TTC549 (cell line): ENCODE data around the gene GRIN2A.

Experiments used
- FAIRE-seq: peaks from 2 replicates; lab custom pipeline; 2012; peaks lifted over from hg19 to GRCh38; lab: Jason Lieb, UNC

GRIN2A gene

DNA sequence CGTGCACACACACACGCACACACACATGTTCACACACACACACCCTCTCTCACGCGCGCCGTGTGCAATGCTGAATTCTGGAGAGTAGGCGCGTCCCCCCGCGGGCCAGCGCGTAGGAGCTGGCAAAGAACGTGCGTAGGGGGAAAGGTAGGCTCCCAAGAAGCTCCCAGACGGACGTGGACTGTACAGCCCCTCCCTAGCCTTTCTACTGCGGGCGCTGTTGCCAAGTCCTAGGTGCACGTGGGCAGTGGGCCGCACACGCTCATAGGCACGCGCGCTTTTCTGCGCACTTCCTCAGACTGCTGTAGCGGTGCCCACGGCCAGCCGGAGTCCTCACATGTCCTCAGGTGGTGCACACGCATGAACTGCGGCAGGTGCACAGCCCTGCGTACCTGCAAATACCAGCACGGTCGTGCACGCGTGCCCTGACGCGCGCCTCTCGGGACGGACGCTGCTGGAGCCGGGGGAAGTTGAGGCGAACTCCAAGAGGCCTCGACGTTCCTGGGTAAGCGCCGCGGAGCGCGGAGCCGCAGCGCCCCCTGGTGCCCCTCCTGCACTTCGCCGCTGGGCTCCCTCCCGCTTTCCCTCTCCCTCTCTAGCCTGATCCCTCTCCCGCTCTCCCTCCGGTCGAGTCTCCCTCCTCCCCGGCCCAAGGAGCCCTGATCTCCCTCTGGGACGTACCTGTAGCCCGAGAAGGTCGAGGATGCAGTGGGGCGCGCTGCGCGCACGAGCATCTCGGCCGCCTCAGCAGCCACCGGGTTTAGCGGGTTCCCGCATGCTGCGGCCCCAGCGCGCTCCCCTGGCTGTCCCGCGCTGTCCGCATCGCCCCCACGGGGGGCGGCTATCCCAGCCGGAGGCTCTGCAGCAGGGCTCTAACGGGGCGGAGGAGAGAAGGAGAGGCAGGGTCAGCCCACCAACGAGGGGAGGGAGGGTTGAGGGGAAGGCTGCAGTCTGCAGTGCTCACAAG, 749 bp downstream of the GRIN2A start:
- no peak for FAIRE-seq

DNA sequence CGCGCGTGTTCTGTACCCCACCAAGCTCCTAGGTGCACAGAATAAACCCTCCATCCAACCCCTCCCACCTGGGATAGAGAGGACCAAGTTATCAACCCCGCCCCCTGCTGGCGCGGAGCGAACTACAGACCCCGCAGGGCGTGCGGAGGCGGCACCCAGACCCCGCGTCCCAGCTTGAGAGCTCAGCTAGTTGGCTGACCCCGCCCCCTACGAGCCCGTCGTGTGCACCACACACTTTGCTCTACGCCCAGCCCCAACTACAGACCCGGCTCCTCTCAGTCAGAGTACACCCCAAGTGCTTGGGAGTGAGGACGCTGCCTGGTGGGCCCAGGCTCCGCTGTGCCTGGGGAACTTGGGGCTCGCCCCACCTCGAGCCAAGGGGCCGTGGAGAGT, 1.5 kb downstream of the GRIN2A start:
- FAIRE-seq: no peak

GRCh38 chr16:10180042-10180770, 2.0 kb downstream of the GRIN2A start:
- no peak for FAIRE-seq

DNA sequence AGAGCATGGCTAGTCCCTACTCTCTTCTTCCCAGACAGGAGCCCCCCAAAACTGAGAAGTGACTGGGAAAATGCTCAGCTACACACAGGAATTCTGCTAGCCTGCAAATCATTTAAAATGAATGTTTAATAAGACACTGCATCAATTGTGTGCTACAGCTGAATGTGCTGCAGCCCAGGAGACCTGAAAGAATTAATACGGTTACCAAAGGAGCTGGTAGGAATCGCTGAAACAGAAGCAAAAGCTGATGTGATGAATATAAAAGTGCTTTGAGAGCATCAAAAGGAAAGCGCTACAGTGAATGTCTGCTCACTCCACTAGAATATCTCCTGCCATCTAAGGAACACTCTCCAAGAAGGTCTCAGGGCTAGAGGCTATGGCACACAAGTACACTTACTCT, 3.7 kb downstream of the GRIN2A start:
- no peak for FAIRE-seq

DNA sequence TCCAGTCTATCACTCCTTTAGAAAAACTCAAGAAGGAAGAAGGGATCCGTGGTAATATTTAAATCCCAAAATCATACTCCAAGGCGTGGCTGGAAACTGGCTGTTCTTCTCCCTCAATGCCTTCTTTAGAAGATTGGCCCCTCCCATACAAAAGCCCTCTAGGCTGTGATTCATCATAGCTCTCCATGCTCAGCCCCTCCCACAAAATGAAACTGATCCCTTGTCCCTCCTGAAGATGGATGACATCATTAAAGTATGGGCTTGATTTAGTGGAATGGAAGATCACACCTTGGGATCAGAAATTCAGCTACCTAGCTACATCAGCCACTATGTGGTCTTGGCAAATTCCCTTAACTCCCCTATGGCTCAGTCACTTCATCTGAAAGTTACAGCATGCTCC, 4.1 kb downstream of the GRIN2A start:
- FAIRE-seq: no peak

GRCh38 chr16:10172848-10173655, 9.2 kb downstream of the GRIN2A start:
- FAIRE-seq: no peak

- FAIRE-seq: no peak
Measured at GRCh38 chr16:10171221-10171620, 11.0 kb downstream of the GRIN2A start.

GRCh38 chr16:10169904-10170410, 12.3 kb downstream of the GRIN2A start:
- FAIRE-seq: no peak

- FAIRE-seq: no peak
Measured at GRCh38 chr16:10169031-10169430, 13.2 kb downstream of the GRIN2A start.

DNA sequence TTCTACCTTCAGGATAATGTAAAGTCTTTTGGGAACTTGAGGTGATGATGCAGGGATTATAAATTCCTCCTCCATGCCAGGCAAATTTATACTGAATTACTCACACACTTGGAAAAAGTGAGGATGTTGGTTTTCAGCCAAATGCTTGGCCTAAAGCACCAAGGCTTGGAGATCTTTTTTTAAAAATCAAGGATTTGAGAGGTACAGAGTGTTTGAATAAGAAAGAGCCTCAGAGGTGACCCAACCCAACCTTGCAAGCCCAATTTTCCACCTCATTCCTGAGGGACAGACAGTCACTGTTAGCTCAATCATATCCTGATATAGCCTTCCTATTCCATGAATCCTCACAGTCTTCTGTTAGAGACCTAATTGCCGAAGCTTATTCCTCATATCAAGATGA, 14.0 kb downstream of the GRIN2A start:
- FAIRE-seq: no peak

- no peak for FAIRE-seq
Measured at GRCh38 chr16:10165643-10166042, 16.6 kb downstream of the GRIN2A start.

GRCh38 chr16:10162981-10163380, 19.2 kb downstream of the GRIN2A start:
- FAIRE-seq: no peak

DNA sequence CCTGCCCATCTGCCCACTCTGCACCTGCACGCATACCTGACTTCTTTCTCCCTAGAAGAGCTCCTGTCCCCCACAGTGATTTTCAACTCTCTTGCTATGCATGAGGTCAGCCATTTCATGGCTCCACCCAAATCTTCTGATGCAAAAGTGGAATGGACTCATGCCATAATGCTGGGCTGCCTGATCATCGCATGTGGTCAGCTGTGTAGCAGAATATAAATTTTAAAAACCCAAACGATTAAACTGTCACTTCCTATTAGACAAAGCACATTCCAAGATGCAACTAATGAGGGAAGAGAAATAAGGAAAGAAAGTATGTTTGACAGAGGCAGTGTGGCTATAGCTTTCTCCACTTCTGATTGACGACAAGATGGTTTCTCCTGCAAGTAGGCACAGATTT, 26.1 kb downstream of the GRIN2A start:
- FAIRE-seq: no peak

DNA sequence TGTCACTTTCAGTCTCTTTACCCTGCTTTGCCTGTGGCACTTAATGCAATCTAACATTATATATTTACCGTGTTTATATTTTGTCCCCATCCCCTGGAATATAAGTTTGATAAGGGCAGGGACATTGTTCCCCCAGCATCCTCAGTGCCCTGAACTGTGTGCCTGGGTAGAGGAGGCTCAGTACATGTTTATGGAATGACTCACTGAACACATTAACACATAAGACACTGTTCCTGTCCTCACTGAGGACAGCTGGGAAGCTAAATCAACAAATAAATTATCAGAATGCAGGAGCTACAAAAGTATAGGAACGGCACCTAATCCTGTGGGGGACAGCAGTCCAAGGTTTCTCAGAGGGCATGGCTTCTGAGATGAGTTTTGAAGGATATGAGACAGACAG, 27.8 kb downstream of the GRIN2A start:
- FAIRE-seq: no peak

- FAIRE-seq: no peak
Measured at GRCh38 chr16:10153985-10154384, 28.2 kb downstream of the GRIN2A start.

- no peak for FAIRE-seq
Measured at GRCh38 chr16:10151718-10152117, 30.5 kb downstream of the GRIN2A start.

DNA sequence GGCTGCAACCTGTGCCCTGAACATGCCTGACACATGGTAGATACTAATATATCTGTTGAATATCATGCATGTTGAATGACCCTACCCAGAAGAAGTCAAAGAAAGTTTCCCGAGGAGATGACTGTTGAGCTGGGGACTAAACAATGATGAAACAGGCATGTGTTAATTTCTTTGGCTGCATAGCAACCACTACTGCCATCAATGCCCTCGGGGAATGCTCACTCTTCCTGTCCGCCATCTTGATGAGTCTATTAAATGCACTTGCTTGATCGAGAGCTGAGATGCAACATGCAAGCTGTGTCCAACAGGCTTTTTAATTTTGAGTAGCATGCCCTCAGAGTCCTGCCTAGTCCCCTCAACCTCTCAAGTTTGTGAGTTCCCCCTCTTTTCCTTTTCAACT, 31.3 kb downstream of the GRIN2A start:
- FAIRE-seq: no peak

- no peak for FAIRE-seq
Measured at GRCh38 chr16:10145542-10146035, 36.6 kb downstream of the GRIN2A start.

- no peak for FAIRE-seq
Measured at GRCh38 chr16:10141671-10142070, 40.6 kb downstream of the GRIN2A start.

DNA sequence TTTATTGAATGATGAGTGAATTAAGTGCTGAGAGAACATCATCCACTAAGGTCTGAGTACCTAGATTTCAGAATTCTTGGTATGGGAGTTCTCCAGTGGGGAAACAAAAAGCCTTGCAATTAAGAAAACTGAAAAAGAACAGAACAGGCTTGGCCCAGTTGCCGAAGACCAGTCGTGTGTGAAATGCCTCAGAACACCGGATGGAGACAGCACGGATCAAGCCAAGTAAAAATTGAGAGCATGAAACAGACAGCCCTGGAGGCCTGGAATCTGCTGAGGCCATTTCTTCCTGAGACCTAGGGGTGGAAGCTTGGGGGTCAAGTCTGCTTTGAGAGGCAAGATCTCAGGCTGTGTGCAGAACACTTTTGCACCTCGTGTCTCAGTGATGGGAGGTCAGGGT, 43.3 kb downstream of the GRIN2A start:
- no peak for FAIRE-seq

DNA sequence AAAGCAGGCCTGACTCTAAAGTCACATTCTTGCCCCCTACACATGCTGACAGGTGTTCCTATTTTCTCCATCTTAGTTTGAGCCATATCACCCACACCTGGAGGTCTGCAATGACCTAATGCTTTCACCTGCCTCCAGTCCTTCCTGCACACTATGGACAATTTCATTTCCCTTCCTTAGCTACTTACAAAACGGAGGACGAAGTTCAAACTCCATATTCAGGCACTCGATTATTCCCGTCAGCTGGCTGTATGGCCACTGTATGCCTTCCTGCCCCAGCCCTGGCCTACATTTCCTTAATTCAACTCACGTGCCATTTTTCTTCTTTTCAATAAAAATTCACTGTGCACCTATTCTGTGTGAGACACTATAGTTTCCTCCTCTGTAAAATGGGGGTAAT, 44.9 kb downstream of the GRIN2A start:
- no peak for FAIRE-seq

DNA sequence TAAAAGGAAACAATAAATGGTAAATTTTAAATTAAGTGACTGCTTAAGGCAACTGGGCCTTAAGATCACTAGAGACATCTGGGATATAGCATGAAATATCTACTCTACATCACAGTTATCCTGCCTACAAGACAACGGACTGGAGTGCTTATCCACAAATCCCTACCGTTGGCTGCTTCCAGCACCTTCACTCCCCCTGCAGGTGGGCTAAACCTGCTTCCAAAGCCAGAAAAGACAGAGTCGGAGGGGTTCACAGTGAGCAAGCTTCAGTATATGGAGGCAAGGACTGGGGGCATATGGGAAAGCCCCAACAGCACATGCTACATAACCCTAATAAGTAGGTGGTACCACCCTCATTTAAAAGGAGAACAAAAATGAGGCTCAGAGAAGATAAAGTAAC, 45.3 kb downstream of the GRIN2A start:
- FAIRE-seq: no peak
